ENCODE results near the gene SCML1. TPM values are rescaled to one million over a fixed set of nuclear protein-coding genes. Genes with fewer than 3 reads are reported as not detected.

Gene SCML1
- total RNA-seq, 1 donor from 2014 or later = 5.1 TPM

DNA sequence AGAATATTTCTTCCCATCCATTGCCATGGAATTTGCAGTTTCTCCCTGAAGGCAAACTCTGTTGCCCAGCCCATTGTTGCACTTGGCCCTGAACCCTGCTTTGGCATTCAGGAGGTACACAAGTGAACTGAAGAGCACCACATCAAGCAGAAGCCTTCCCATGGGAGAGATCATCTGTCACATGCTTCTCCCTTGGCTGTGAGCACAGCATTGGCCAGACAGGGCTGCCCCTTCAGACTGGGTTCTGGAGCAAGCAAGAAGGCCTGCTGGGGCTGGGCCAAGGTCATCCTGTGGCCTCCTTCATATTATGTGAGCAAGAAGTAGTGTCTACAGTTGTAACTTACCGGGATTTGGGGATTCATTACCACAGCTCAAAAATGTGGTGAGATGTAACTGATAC, 22.7 kb downstream of the SCML1 start:
- H3K4me2 ChIP-seq (ENCODE audit: low read length) = no peak overlapping the region
- no peaks in the 10 kb centered on the region for H3K4me1 ChIP-seq (ENCODE audit: insufficient read depth, low read length)
- H3K4me3 ChIP-seq (ENCODE audit: insufficient read depth, low read depth, low read length) = no peak overlapping the region
- FAIRE-seq = no peak
- no peak overlapping the region for H2AFZ ChIP-seq (ENCODE audit: low read depth, low read length)
- no peaks in the 10 kb centered on the region for H3K36me3 ChIP-seq (ENCODE audit: insufficient read depth, low read length)
- TF ChIP-seq CTCF (IDR thresholded peaks at IDR 0.05; ENCODE audit: insufficient read depth, low read depth, low read length) (no peak), EZH2 (IDR thresholded peaks at IDR 0.05; ENCODE audit: insufficient read depth, low read length) (no peak)
- no peak overlapping the region for H3K4me3 Mint-ChIP-seq (ENCODE audit: unreplicated experiment)
- H3K9ac ChIP-seq (ENCODE audit: low read length) = no peak overlapping the region
- H3K4me1 Mint-ChIP-seq (ENCODE audit: low read depth, unreplicated experiment) = no peaks in the 10 kb centered on the region
- H3K27me3 Mint-ChIP-seq (ENCODE audit: low read depth, unreplicated experiment) = peaks cover 6% of the 10 kb centered on the region
- H3K9me3 ChIP-seq (ENCODE audit: insufficient read depth, low read depth, low read length) = no peaks in the 10 kb centered on the region
- H3K27me3 ChIP-seq (ENCODE audit: insufficient read depth, low read length) = no peaks in the 10 kb centered on the region
- H4K20me1 ChIP-seq (ENCODE audit: insufficient read depth, low read length) = no peaks in the 10 kb centered on the region
- H3K79me2 ChIP-seq (ENCODE audit: insufficient read depth, low read length) = no peaks in the 10 kb centered on the region
- no peak overlapping the region for H3K27ac ChIP-seq (ENCODE audit: low read depth, low read length)
- H3K27ac Mint-ChIP-seq (ENCODE audit: unreplicated experiment) = peak overlapping the region; percentile 34
- H3K9me3 Mint-ChIP-seq (ENCODE audit: unreplicated experiment) = no peaks in the 10 kb centered on the region
- DNase-seq (ENCODE audit: low read depth) = no peak
- H3K36me3 Mint-ChIP-seq (ENCODE audit: low read depth, unreplicated experiment) = no peaks in the 10 kb centered on the region

DNA sequence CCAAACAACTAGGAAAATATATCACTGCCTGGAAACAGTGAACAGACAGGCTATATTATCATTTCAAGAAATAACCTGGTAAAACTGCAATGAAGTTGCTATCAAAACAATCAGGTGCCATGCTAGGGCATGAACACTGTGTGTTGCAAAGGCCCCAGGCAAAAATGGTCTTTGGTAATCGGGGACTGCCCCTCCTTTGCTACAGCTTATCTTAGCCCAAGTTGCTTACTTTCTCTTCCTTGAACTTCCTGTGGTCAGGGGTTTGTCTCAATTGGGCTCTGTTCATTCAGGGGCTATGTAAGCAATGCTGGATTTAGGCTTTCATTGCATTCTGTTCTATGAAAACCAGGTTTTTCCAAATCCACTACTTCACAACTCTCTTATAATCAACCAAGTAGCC, 30.4 kb downstream of the SCML1 start:
- Histone ChIP-seq H3K36me3 (ENCODE audit: insufficient read depth, low read length) (no peaks in the 10 kb centered on the region), H3K27ac (ENCODE audit: low read depth, low read length) (no peak overlapping the region), H3K4me2 (ENCODE audit: low read length) (no peak overlapping the region), H4K20me1 (ENCODE audit: insufficient read depth, low read length) (no peaks in the 10 kb centered on the region), H3K4me1 (ENCODE audit: insufficient read depth, low read length) (no peaks in the 10 kb centered on the region), H2AFZ (ENCODE audit: low read depth, low read length) (no peak overlapping the region), H3K9ac (ENCODE audit: low read length) (no peak overlapping the region), H3K9me3 (ENCODE audit: insufficient read depth, low read depth, low read length) (no peaks in the 10 kb centered on the region), H3K4me3 (ENCODE audit: insufficient read depth, low read depth, low read length) (no peak overlapping the region), H3K27me3 (ENCODE audit: insufficient read depth, low read length) (no peaks in the 10 kb centered on the region), H3K79me2 (ENCODE audit: insufficient read depth, low read length) (no peaks in the 10 kb centered on the region)
- Mint-ChIP-seq H3K4me1 (ENCODE audit: low read depth, unreplicated experiment) (no peaks in the 10 kb centered on the region), H3K9me3 (ENCODE audit: unreplicated experiment) (no peaks in the 10 kb centered on the region), H3K27ac (ENCODE audit: unreplicated experiment) (no peak overlapping the region), H3K4me3 (ENCODE audit: unreplicated experiment) (no peak overlapping the region), H3K27me3 (ENCODE audit: low read depth, unreplicated experiment) (no peaks in the 10 kb centered on the region), H3K36me3 (ENCODE audit: low read depth, unreplicated experiment) (no peaks in the 10 kb centered on the region)
- FAIRE-seq (no peak), DNase-seq (ENCODE audit: low read depth) (no peak)
- TF ChIP-seq CTCF (IDR thresholded peaks at IDR 0.05; ENCODE audit: insufficient read depth, low read depth, low read length) (no peak), EZH2 (IDR thresholded peaks at IDR 0.05; ENCODE audit: insufficient read depth, low read length) (no peak)

DNA sequence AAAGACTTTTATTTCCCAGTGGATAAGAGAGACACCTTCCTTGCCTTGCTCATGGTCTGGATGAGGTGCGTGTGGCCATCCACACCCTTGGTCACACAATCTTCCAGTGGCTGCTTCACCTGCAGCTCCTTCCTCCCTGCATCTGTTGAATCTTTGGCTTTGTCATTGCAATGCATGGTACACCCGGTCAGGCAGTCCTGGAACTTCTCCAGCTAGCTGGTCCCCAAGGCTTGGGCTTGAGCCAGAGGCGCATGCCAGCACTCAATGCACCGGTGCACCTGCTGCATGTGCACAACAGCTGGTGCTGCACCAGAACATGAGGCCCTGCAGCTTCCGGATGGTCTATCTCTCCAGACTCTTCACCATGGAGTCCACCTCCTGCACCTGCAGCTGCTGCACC, 31.7 kb downstream of the SCML1 start:
- H3K4me1 ChIP-seq (ENCODE audit: insufficient read depth, low read length) = no peaks in the 10 kb centered on the region
- H3K9me3 ChIP-seq (ENCODE audit: insufficient read depth, low read depth, low read length) = no peaks in the 10 kb centered on the region
- Mint-ChIP-seq H3K27me3 (ENCODE audit: low read depth, unreplicated experiment) (no peaks in the 10 kb centered on the region), H3K9me3 (ENCODE audit: unreplicated experiment) (no peaks in the 10 kb centered on the region), H3K4me3 (ENCODE audit: unreplicated experiment) (no peak overlapping the region), H3K36me3 (ENCODE audit: low read depth, unreplicated experiment) (no peaks in the 10 kb centered on the region), H3K4me1 (ENCODE audit: low read depth, unreplicated experiment) (no peaks in the 10 kb centered on the region), H3K27ac (ENCODE audit: unreplicated experiment) (no peak overlapping the region)
- no peak overlapping the region for H3K4me3 ChIP-seq (ENCODE audit: insufficient read depth, low read depth, low read length)
- H3K27me3 ChIP-seq (ENCODE audit: insufficient read depth, low read length) = no peaks in the 10 kb centered on the region
- TF ChIP-seq CTCF (IDR thresholded peaks at IDR 0.05; ENCODE audit: insufficient read depth, low read depth, low read length) = no peak
- TF ChIP-seq EZH2 (IDR thresholded peaks at IDR 0.05; ENCODE audit: insufficient read depth, low read length) = no peak
- H3K36me3 ChIP-seq (ENCODE audit: insufficient read depth, low read length) = no peaks in the 10 kb centered on the region
- H3K9ac ChIP-seq (ENCODE audit: low read length) = no peak overlapping the region
- FAIRE-seq (no peak), DNase-seq (ENCODE audit: low read depth) (no peak)
- no peaks in the 10 kb centered on the region for H3K79me2 ChIP-seq (ENCODE audit: insufficient read depth, low read length)
- H2AFZ ChIP-seq (ENCODE audit: low read depth, low read length) = no peak overlapping the region
- no peak overlapping the region for H3K4me2 ChIP-seq (ENCODE audit: low read length)
- H3K27ac ChIP-seq (ENCODE audit: low read depth, low read length) = no peak overlapping the region
- H4K20me1 ChIP-seq (ENCODE audit: insufficient read depth, low read length) = no peaks in the 10 kb centered on the region

Measured in astrocyte (in vitro differentiated cells and primary cell).